Chondrocyte (in vitro differentiated cells): ENCODE data around the gene NUP37. TPM values are rescaled to one million over a fixed set of nuclear protein-coding genes. Genes with fewer than 3 reads are reported as not detected.

Experiments
- DNase-seq: peaks from one replicate; pipeline ENCODE4 v3.0.0; 2021; ENCODE audit warnings: mixed read lengths, low spot score
- H3K27ac Mint-ChIP-seq: one replicate; pipeline ENCODE4 v1.8.0; 2021; ENCODE audit warnings: mild to moderate bottlenecking, moderate library complexity, mixed read lengths; ENCODE audit not compliant: unreplicated experiment
- H3K27me3 Mint-ChIP-seq: 2 replicates; pipeline ENCODE4 v1.8.0; 2021; ENCODE audit warnings: low read depth, mixed read lengths
- H3K36me3 Mint-ChIP-seq: 2 replicates; pipeline ENCODE4 v1.8.0; 2021; ENCODE audit warnings: low read depth, mixed read lengths
- H3K4me1 Mint-ChIP-seq: 2 replicates; pipeline ENCODE4 v1.8.0; 2021; ENCODE audit warnings: low read depth, mild to moderate bottlenecking, mixed read lengths
- H3K4me3 Mint-ChIP-seq: one replicate; pipeline ENCODE4 v1.8.0; 2021; ENCODE audit warnings: mild to moderate bottlenecking, moderate library complexity, mixed read lengths; ENCODE audit not compliant: unreplicated experiment
- H3K9me3 Mint-ChIP-seq: 2 replicates; pipeline ENCODE4 v1.8.0; 2021; ENCODE audit warnings: low read depth, mixed read lengths
- CTCF ChIP-seq: fragments of 200-600 bp; sonication (generic); IDR thresholded peaks from 2 replicates; pipeline ENCODE4 v1.5.0; 2021; ENCODE audit warnings: antibody characterized with exemption, mild to moderate bottlenecking, moderate library complexity
- total RNA-seq: library from RNA; stranded (reverse); gene quantifications from 3 replicates; pipeline ENCODE4 v1.2.1, GENCODE V29; 2021

The NUP37 gene
- total RNA-seq, 1 donor from 2014 or later: 17.7 TPM

- DNase-seq: no peak
- Mint-ChIP-seq H3K9me3 (peaks cover 4% of the 10 kb centered on the region), H3K27ac (peak overlapping the region; percentile 89), H3K27me3 (no peaks in the 10 kb centered on the region), H3K36me3 (peaks cover 10% of the 10 kb centered on the region), H3K4me3 (peak overlapping the region; percentile 97), H3K4me1 (peaks cover 10% of the 10 kb centered on the region)
- no peak for TF ChIP-seq CTCF
These were observed 58.8 kb downstream of the NUP37 start for GRCh38 chr12:102061096-102061559.

- no peaks in the 10 kb centered on the region for H3K27me3 Mint-ChIP-seq
- DNase-seq: no peak
- no peak overlapping the region for H3K4me3 Mint-ChIP-seq
- H3K27ac Mint-ChIP-seq: no peak overlapping the region
- peaks cover 4% of the 10 kb centered on the region for H3K9me3 Mint-ChIP-seq
- H3K36me3 Mint-ChIP-seq: peaks cover 15% of the 10 kb centered on the region
- peaks cover 10% of the 10 kb centered on the region for H3K4me1 Mint-ChIP-seq
- TF ChIP-seq CTCF: no peak
These were observed 60.6 kb downstream of the NUP37 start for GRCh38 chr12:102059343-102059742.

GRCh38 chr12:102054345-102054744 is 65.6 kb downstream of the NUP37 start:
- Mint-ChIP-seq H3K27ac (no peak overlapping the region), H3K4me3 (no peak overlapping the region), H3K36me3 (peaks cover 21% of the 10 kb centered on the region), H3K4me1 (peaks cover 7% of the 10 kb centered on the region), H3K9me3 (peaks cover 4% of the 10 kb centered on the region), H3K27me3 (no peaks in the 10 kb centered on the region)
- DNase-seq: no peak
- no peak for TF ChIP-seq CTCF

- Mint-ChIP-seq H3K27me3 (no peaks in the 10 kb centered on the region), H3K4me1 (peaks cover 7% of the 10 kb centered on the region), H3K27ac (no peak overlapping the region), H3K36me3 (peaks cover 18% of the 10 kb centered on the region), H3K4me3 (no peak overlapping the region), H3K9me3 (no peaks in the 10 kb centered on the region)
- DNase-seq: no peak
- no peak for TF ChIP-seq CTCF
These were observed 66.9 kb downstream of the NUP37 start for GRCh38 chr12:102053062-102053349.

- Mint-ChIP-seq H3K4me3 (no peak overlapping the region), H3K27ac (no peak overlapping the region)
- TF ChIP-seq CTCF: no peak
These were observed 67.5 kb downstream of the NUP37 start for GRCh38 chr12:102052192-102053061.

More at GRCh38 chr12:102052192-102053061, 67.5 kb downstream of the NUP37 start:
- Mint-ChIP-seq H3K27me3 (no peaks in the 10 kb centered on the region), H3K9me3 (no peaks in the 10 kb centered on the region), H3K36me3 (peaks cover 15% of the 10 kb centered on the region), H3K4me1 (peaks cover 7% of the 10 kb centered on the region)
- DNase-seq: no peak
